OCI-LY1 (cell line): ENCODE data around the gene CFAP20DC.

Experiments
- CTCF ChIP-seq: fragments of 200-600 bp; sonication (generic), shearing (Covaris generic); IDR thresholded peaks from 2 replicates; pipeline ENCODE4 v1.5.1; 2017; ENCODE audit warnings: mild to moderate bottlenecking, antibody characterized with exemption, low read length, moderate library complexity, mixed read lengths
- EZH2 ChIP-seq: fragments of 200-600 bp; sonication (generic), shearing (Covaris generic); IDR thresholded peaks from 2 replicates; pipeline ENCODE4 v1.8.0; 2017; ENCODE audit warnings: borderline replicate concordance, mixed run types, mild to moderate bottlenecking, antibody characterized with exemption, low read length, moderate library complexity, mixed read lengths

- TF ChIP-seq CTCF (no peak), EZH2 (no peak)
Measured at GRCh38 chr3:58863206-58863605, 186.6 kb downstream of the CFAP20DC start.
